CD1c-positive myeloid dendritic cell (primary cell): ENCODE data around the gene TMUB1.

ENCODE experiments used
- DNase-seq: peaks from one replicate; pipeline ENCODE4 v3.0.0-alpha.2; 2016; ENCODE audit errors: extremely low spot score

The TMUB1 gene

DNA sequence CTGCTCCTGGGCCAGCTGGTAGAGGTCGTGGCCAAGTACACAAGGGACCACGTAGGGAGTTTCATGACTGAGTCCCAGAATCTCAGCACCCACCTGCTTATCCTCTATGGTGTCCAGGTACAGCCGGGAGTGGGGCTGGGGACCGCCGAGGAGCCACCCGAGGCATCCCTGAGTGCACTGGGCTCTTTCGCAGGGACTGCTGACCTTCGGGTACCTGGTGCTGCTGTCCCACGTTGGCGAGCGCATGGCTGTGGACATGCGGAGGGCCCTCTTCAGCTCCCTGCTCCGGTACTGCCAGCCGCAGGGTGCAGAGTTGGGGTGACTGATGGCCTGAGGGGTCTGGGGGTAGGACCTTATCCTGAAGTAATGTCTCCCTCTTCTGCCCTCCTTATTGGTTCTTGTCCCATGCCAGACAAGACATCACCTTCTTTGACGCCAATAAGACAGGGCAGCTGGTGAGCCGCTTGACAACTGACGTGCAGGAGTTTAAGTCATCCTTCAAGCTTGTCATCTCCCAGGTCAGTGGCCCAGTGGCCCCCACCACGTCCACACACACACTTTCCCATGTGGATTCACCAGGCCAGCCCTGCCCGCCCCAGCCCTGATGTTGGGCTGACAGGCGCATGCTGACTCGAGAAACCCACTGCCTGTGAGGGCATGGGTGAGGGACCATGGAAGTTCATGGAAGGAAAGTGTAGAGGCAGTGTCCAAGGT, 48.8 kb downstream of the TMUB1 start:
- DNase-seq = no peak

GRCh38 chr7:151033864-151034249, 49.4 kb downstream of the TMUB1 start:
- no peak for DNase-seq

GRCh38 chr7:151032936-151033863, 50.1 kb downstream of the TMUB1 start:
- DNase-seq = peak; percentile 56
